Panc1 (cell line): ENCODE results near the gene GAL3ST3.
"Not testable (repeated sequence)": the region's sequence is repeated elsewhere in the genome, so short reads cannot be mapped to it uniquely, and the experiment has no call there.

Experiments used
- POLR2AphosphoS5 ChIP-seq: IDR thresholded peaks from 2 replicates; pipeline ENCODE4 v1.6.1; 2012; ENCODE audit warnings: mild to moderate bottlenecking, low read depth, low read length, moderate library complexity
- TF ChIP-seq, protein P1 (sequence below): fragments of 450-650 bp; IDR thresholded peaks from 2 replicates; pipeline ENCODE4 v1.5.1; 2017; ENCODE audit warnings: mild to moderate bottlenecking
- TF ChIP-seq, protein P2 (sequence below), 2 experiments: IDR thresholded peaks; 2 replicates each; pipeline ENCODE4 v1.6.1; 2011 to 2012; ENCODE audit warnings: low read depth in 2 of 2, control low read depth in 1 of 2, low read length in 1 of 2, mild to moderate bottlenecking in 1 of 2, moderate library complexity in 1 of 2; ENCODE audit not compliant: insufficient read depth in 1 of 2

DNA sequence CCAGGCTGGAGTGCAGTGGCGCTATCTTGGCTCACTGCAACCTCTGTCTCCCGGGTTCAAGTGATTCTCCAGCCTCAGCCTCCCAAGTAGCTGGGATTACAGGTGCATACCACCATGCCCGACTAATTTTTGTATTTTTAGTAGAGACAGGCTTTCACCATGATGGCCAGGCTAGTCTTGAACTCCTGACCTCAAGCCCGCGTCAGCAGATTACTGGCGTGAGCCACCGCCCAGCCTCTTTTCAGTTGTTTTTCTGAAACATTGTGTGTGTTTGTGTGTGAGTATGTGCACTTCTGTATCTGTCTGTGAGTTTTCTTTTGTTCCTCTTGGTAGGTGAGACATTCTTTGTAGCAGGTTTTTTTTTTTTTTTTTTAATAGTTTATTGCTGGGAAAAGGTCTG lies 30.0 kb upstream of the GAL3ST3 start:
- TF ChIP-seq, protein P1, sequence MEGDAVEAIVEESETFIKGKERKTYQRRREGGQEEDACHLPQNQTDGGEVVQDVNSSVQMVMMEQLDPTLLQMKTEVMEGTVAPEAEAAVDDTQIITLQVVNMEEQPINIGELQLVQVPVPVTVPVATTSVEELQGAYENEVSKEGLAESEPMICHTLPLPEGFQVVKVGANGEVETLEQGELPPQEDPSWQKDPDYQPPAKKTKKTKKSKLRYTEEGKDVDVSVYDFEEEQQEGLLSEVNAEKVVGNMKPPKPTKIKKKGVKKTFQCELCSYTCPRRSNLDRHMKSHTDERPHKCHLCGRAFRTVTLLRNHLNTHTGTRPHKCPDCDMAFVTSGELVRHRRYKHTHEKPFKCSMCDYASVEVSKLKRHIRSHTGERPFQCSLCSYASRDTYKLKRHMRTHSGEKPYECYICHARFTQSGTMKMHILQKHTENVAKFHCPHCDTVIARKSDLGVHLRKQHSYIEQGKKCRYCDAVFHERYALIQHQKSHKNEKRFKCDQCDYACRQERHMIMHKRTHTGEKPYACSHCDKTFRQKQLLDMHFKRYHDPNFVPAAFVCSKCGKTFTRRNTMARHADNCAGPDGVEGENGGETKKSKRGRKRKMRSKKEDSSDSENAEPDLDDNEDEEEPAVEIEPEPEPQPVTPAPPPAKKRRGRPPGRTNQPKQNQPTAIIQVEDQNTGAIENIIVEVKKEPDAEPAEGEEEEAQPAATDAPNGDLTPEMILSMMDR = not testable (repeated sequence)
- not testable (repeated sequence) for TF ChIP-seq POLR2AphosphoS5
- TF ChIP-seq, protein P2, sequence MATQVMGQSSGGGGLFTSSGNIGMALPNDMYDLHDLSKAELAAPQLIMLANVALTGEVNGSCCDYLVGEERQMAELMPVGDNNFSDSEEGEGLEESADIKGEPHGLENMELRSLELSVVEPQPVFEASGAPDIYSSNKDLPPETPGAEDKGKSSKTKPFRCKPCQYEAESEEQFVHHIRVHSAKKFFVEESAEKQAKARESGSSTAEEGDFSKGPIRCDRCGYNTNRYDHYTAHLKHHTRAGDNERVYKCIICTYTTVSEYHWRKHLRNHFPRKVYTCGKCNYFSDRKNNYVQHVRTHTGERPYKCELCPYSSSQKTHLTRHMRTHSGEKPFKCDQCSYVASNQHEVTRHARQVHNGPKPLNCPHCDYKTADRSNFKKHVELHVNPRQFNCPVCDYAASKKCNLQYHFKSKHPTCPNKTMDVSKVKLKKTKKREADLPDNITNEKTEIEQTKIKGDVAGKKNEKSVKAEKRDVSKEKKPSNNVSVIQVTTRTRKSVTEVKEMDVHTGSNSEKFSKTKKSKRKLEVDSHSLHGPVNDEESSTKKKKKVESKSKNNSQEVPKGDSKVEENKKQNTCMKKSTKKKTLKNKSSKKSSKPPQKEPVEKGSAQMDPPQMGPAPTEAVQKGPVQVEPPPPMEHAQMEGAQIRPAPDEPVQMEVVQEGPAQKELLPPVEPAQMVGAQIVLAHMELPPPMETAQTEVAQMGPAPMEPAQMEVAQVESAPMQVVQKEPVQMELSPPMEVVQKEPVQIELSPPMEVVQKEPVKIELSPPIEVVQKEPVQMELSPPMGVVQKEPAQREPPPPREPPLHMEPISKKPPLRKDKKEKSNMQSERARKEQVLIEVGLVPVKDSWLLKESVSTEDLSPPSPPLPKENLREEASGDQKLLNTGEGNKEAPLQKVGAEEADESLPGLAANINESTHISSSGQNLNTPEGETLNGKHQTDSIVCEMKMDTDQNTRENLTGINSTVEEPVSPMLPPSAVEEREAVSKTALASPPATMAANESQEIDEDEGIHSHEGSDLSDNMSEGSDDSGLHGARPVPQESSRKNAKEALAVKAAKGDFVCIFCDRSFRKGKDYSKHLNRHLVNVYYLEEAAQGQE (IDR thresholded peaks at IDR 0.05; ENCODE audit: insufficient read depth in 1 of 2, low read depth in 2 of 2, low read length in 1 of 2) = not testable (repeated sequence)
